OCI-LY1 (cell line): ENCODE measurements around the gene ATF6B.

Source experiments
- EZH2 ChIP-seq: fragments of 200-600 bp; sonication (generic), shearing (Covaris generic); IDR thresholded peaks from 2 replicates; pipeline ENCODE4 v1.8.0; 2017; ENCODE audit warnings: borderline replicate concordance, mixed run types, mild to moderate bottlenecking, antibody characterized with exemption, low read length, moderate library complexity, mixed read lengths
- TF ChIP-seq, protein P1 (sequence below): fragments of 200-600 bp; sonication (generic), shearing (Covaris generic); IDR thresholded peaks from 2 replicates; pipeline ENCODE4 v1.5.1; 2017; ENCODE audit warnings: mild to moderate bottlenecking, antibody characterized with exemption, low read length, moderate library complexity, mixed read lengths

DNA sequence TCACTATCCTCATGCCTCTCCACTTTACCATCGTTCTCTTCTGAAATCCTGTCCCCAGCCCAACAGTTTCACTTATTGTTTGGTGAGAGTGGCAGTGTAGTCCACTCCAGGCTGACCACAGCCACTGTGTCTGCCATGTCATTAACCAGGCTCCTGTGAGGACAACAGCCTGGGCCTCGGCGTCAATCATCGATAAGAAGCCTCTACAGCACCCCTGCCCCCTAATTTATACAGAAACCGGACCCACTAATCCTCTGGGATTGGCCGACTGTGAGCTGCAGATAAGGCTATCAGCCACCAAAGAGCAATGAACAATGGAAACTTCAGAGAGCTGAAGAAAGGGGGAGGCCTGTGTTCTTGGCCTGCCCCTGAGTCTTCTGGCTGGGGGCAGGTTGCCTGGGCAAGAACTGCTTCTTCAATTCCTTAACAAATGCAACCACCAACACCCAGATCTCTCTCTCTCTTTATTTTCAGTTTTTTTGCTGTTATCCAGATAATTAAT, 39.8 kb upstream of the ATF6B start:
- TF ChIP-seq, protein P1, sequence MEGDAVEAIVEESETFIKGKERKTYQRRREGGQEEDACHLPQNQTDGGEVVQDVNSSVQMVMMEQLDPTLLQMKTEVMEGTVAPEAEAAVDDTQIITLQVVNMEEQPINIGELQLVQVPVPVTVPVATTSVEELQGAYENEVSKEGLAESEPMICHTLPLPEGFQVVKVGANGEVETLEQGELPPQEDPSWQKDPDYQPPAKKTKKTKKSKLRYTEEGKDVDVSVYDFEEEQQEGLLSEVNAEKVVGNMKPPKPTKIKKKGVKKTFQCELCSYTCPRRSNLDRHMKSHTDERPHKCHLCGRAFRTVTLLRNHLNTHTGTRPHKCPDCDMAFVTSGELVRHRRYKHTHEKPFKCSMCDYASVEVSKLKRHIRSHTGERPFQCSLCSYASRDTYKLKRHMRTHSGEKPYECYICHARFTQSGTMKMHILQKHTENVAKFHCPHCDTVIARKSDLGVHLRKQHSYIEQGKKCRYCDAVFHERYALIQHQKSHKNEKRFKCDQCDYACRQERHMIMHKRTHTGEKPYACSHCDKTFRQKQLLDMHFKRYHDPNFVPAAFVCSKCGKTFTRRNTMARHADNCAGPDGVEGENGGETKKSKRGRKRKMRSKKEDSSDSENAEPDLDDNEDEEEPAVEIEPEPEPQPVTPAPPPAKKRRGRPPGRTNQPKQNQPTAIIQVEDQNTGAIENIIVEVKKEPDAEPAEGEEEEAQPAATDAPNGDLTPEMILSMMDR: no peak
- TF ChIP-seq EZH2: no peak
